Hepatic stellate cell (primary cell): ENCODE results near the gene PPM1L.

Experiments used
- DNase-seq: peaks from one replicate; pipeline ENCODE4 v3.0.0; 2011; ENCODE audit warnings: low spot score

Gene PPM1L

DNA sequence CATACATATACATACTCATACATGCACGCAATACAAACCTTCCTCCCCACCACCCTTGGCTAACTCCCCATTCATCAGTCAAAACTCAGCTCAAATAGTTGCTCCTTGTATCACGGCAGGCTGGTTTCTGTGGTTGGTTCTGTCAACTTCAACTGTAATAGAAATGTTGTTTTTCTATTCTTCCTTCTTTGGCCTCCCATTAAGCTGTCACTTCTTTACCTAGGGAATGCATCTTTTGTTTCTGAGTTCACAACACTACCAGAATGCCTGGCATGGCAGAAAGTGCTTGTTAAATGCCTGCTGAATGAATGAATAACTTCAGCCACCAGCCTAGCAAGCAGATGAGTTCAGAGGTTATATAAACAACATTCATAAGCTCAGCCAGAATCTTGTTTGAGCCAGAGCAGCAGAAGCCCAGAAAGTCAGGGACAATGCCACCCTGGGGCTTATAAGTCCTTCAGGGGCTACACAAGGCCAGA is 286.0 kb downstream of the PPM1L start:
- no peak for DNase-seq

DNA sequence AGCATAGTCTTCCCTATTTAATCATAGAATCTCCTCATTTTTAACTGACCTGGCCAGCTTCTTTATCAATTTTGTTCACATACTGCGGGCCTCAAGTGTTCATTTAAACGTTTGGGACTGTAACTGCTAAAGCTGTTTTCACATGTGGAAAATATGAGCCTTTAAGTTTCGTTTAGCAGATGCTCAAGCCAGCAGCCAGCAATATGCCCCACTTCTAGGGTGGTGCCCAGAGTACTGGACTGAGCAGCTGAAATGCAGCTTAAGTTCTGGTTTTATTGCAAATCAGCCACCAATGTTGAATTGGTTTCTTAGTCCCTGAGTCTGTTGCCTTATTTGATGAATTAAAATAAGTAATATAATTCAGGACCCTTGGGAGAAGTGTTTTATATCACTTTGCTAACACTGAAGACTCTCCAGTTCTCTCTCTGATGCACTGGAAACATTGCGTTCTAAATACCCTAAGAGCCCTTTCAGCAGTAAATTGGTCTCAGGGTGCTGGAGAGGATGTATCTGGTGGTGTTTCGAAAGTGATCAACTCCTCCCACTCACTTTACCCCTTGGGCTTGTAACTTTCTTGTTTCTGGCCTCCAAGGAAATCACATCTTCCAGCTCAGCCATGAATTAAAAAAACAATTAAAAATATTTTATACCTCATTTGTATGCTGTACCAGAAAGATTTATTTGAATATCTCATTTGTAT is 287.5 kb downstream of the PPM1L start:
- no peak for DNase-seq

DNA sequence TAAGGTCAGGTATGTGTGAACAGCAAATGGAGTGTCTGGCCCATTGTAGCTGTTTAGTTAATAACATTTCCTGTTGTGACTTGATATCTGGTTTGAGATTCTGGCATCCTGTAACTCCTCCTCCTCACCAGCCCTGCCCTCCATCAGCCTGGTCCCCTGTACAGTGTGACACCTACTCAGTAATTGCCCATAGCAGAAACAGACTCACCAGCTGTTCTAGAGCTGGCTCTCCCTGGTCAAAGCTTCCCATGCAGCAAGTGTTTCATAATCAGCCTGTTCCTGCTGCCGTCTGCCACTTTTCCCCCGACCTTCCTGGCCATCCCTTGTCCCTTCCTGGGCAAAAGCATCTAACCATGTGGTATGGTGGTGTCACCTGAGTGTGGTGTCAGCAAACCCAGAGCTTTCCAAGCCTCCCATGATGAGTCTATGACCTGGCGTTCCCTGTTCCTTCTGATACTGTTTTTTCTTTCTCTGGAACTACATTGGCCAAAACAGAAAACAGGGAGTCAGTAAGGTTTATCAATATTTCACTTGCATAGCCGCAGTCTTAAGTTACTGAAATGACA is 293.7 kb downstream of the PPM1L start:
- DNase-seq, result no peak

DNA sequence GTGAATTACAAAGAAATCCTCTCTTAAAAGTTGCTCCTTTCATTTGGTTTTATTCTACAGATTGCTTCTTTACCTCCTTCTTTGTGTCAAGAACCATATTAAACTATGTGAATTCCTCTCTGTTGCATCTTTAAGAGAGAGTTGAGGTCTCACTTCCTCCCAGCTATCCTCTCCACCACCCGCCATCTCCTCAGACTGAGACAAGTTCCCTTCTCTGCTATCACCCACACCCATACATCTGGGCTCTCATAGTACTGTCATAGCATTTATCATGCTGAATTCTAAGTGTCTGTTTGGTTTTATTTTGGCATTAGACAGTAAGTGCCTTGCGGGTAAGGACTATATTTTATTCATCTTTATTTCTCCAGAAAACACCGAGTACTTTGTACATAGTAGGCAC is 294.9 kb downstream of the PPM1L start:
- no peak for DNase-seq

DNA sequence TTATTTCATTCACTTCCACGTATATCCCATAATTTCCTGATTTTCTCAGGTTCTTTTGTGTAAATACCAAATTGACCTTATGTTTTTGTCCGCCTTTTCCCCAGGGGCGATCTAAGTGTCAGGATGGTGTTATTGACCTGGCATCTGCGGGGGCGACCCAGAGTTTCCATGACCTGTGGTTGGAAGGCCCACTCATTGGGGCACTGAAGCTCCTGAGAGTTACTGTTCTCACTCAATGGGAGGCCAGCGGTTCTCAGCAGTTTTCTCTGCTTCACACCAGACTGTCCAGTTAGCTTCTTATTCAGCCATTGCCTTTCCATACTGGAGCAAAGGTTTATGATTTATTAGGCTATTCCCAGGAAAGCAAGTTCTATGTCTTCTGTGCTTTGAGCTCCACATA is 295.8 kb downstream of the PPM1L start:
- DNase-seq, result no peak

DNA sequence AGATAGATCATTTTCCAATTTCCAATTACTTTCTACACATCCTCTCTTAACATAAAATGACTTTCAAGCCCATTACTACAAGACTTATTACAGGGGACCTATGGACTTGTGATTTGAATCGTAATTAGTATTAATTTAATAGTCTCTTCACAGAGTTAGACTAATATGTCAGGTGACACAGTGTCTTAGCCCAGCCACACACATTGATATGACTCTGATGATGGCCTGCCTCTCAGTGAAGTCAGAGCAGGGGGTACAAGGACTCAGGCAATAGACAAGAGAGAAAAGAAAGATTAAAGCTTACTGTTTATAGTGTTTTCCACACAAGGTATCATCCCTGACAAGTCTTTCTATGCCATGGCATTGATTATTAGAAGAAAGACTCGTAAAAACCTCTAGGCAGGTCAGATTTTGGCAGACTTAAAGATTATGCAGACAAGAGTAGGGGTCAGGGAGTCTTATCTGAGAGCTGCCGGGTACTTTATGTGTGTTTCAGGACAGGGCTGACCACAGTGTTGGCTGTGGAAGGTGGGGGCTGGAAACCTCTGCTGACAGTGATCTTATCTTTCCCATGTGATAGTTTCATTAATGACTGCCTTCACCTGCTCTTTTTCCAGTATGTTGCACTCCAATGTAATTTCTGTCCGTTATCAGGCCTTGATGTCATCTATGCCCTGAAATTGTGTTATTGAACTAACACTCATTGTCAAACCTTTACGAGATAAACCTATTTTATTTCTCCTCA is 299.0 kb downstream of the PPM1L start:
- no peak for DNase-seq

DNA sequence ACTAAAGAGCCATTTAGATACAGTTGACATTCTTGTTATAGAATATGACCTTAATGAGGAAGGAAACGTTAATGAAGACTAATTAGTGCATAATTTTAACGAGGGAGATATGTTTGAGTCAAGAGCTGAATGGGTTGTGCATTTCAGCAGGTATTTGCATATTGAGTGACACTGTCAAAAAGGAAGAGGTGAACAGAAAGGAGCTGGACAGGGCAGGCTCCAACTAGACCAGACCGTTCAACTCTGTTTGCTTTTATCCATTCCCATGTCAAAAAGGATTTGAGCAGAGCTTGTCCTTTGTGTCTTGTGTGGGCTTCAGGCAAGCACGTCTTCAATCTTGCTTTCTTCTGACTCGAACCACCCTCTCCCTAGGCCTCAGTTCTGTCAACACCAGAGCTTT is 308.4 kb downstream of the PPM1L start:
- DNase-seq, result no peak

DNA sequence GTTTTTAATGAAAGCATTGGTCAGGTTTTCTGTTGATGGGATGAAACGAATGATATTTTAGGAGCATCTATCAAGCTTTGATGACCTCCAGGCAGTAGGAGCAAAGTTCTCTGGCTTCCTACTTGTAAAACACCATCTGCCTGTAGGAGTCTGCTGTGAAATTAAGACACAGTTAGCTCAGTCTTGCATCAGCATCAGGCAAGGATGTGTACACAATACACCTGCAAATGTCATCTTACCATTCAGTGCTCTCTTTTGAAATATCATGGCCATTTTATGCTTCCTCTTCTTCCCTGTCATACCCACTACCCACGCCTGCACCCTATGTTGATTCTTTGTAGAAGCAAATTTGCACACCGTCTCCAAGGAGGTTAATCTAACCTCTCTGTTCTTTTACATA is 310.9 kb downstream of the PPM1L start:
- DNase-seq, result no peak

DNA sequence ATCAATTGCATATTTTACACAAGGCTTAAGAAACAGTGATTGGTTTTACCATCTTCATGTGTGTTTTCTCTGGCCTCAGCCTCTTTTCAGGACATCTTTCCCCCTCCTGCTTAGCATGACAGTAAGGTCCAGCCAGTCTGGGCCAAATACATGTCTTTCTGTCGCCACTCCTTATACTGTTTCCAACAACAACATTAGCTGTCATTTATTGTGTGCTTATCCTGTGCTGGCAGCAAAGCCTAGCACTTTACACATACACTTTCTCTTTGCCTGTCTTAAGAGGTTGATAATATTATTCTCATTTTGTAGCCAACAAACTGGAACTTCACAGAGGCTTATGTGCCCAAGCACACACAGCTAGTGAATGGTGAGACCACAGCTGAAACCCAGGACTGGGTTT is 311.3 kb downstream of the PPM1L start:
- no peak for DNase-seq

DNA sequence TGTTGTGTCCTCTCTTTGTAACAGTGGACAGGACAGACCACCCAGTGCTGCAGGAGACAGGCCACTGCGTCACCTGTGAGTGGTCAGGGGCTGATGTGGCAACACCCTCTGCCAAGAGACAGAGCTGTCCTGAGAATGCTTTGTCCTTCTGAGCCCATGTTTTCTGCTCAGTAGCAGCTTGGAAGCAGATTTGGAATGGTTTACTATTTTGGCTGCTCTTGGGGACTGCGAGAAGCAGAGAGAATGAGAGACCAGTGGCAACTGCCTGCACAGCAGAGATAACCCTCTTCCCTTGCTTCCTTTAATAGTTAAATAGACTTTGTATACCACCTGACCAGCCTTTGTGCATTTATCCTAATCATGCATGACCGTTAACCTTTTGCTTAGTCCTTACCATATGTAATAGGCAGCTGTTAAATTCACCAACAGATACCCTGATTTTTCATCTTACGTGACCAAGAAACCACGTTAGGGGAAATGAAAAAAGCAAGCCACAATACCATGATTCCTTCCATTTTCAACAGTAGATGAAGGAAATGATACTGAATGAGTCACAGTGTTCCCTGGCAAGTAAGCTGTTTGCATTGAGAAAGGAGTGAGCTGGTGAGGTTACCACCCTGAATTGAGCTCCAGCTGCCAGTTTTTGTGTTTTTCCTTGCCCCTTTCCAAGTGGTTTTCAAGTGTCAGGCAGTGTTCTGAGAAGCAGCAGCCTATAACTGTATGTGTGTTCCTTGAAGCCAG is 313.6 kb downstream of the PPM1L start:
- DNase-seq, result peak; percentile 27

DNA sequence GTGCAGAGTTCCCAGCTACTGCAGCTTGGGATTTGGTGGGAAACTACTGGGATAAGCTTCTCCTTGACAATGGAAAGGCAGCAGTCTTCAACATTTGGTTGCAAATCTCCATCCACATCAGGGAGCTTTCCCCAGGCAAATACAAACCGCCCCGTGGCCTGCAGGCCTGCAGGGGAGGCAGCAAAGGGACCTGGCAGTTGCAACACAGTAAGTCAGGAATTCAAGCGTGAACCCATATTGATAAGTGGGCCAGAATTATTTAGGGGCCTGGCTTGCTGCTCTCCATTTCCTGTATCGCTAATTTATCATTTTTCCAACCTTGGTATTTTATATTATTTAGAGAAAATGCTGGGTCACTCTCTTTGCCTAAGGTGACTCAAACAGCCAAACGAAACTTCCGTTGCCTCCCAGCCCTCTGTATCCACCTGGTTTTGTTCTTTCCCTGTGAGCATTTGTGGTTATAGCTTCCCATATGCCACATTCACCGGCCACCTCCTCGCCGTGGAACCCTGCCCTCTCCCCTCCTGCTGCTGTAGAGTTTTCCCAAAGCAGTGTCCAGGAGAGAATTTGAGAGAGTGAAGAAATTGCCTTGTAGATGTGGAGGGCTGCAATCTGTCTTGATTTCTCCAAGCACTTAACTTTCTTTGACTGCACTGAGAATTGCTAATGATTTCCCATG is 314.4 kb downstream of the PPM1L start:
- no peak for DNase-seq

DNA sequence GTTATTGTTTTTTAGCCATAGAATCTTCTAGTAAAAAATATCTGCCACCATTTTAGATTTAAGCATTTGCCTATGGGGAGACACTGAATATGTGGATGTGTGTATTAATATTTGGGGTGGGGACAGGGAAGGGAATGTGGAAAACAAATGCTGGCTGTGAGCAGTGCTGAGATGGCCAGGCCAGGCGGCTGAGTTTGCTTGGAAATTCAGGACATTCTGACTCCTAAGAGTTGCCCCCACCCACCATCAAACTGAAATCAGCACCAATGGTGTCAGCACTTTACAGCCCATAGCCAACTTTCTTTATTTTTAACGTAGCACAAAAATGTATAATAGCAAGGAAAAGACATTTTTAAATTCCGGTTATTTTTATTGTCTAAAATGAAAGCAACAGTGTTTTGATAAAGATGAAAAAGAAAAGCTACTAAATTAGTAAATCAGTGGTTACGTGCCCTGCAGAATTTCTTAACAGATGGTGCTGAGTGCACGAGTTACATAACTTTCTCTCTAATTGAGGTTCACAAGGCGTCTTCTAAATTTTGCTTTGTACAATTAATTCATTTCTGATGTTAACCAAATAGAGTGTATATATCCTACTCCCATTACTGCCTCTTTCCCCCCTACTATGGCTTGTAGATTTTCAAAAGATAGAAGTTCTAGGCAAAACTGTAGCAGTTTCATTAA is 315.1 kb downstream of the PPM1L start:
- no peak for DNase-seq

DNA sequence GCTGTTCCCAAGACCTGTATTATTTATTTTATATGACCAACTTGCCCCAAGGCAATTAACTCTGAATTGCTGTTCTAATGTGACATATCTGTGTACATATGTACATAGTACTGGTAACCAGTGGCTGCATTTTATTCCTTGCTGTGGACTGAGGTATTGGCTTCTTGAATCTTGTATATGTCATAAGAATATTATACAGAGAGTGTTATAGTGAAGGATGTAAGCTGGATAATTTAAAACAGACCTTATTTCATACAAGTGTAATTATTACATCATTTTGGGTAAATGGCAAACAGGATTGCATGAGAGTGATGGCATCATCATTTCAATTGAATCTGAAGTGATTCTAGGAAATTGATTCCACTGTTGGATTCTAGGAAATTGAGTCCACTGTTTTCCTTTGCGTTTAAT is 316.2 kb downstream of the PPM1L start:
- DNase-seq, result no peak

DNA sequence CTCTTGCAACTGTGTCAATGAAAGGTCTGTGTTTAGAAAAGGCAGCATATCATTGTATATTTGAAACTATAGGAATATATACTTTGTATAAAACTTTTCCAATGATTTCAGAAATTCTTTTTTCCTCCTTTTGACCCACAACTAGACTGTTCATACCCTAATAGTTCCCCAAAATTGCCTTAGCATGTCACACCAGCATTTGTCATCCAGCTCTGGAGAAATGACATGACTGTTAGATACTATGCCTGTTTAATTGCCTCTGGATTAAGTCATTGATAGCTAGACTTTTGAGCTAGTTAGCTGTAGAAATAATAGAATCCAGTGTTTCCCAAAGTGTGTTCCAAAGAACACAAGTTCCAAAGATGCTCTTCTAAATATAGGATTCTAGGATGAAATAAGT is 316.7 kb downstream of the PPM1L start:
- DNase-seq, result no peak

DNA sequence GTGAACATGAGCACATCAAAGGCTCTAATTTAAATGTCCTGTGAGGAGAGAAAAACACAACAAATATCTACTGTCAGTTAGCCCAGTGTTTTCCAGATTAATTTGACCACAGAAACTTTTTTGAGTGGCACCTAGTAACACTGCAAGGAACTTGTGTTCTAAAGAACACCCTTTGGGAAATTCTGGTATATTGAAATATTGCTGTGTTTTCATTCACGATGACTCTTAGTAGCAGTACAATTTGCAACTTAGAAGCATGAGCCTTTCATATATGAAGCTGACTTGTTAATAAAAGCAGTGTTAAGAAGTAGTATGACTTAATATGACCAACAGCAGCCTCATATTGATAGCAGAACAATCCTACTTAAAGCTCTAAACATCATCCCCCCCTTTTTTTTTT is 317.1 kb downstream of the PPM1L start:
- no peak for DNase-seq

DNA sequence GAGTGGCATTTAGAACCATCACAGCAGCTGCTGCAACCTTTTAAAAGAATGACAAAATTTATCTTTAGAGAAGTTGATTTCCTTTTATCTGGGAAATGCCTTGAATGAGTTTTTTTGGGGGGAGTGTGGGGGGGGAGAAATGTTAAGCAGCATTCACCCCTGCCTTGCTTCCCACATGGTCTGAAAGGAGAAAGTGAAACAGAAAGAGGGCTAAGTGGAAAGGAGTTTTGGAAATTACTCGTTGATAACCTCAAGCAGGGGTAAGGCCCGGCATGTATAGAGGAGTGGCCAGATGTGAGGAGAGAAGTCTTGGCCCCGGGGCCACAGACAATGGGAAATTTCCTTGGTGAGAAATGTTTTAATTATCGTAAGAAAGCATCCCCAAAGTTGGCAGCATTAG is 325.6 kb downstream of the PPM1L start:
- no peak for DNase-seq

DNA sequence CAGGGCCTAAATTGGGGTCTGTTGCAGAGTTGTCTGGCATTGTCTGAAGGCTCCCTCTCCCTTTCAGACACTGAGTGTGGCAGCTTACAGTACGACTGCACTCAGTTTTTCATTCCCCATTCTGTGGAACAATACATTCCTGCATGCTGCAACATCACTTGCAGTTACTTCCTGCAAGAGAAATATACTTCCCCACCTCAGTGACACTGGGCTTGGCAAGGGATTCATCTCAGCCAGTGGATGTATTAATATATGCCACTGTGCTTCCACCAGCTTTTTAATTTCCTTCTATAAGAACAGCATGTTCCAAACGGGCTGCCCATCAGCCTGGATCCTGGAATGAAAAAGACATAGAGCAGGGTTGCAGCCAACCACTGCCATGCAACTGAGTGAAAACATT is 326.0 kb downstream of the PPM1L start:
- DNase-seq, result no peak

DNA sequence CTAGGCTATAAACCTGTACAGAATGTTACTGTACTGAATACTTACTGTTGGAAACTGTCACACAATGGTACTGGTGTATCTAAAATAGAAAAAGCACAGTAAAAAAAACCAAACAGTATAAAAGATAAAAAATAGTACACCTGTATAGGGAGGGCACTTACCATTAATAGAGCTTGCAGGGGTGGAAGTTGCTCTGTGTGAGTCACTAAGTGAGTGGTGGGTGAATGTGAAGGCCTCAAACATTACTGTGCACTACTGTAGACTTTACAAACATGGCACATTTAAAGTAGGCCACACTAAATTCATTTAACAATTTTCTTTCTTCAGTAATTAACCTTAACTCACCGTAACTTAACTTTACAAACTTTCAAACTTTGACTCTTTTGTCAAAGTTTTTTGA is 327.1 kb downstream of the PPM1L start:
- DNase-seq, result no peak

DNA sequence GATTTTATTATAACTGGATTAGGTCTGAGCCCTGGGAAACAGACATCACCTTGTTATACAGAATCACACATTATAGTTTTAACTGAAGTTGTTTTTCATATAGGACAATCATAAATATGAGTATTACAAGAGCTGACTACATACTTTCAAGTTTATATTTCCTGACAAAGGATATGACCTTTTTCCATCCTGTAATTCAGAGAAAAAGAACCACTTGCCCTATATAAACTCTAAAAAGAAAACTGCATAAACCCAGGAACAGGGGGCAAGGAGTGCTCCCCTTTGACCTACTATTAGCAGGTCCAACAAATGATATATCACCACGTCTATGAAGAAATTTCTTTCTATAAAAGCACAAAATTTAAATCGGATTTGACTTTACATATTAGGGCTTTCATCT is 328.2 kb downstream of the PPM1L start:
- no peak for DNase-seq

DNA sequence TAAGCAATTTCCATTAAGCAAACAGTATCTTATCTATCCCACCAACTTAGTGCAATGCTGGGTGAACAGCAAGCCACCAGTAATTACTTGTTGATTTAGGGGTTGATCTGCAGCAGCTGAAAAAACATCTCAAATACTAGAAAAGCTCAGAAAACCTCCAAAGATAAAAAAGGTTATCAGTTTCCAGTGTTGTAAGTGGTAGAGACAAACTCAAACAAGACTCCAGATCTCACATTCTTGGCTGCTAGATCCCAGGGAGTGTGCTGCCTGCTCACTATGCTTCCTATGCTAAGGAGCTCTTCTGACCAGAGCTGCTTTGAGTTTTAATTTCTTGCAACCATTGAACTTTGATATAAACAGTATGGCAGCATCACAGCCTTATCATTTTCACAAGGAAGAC is 337.9 kb downstream of the PPM1L start:
- DNase-seq, result no peak

DNA sequence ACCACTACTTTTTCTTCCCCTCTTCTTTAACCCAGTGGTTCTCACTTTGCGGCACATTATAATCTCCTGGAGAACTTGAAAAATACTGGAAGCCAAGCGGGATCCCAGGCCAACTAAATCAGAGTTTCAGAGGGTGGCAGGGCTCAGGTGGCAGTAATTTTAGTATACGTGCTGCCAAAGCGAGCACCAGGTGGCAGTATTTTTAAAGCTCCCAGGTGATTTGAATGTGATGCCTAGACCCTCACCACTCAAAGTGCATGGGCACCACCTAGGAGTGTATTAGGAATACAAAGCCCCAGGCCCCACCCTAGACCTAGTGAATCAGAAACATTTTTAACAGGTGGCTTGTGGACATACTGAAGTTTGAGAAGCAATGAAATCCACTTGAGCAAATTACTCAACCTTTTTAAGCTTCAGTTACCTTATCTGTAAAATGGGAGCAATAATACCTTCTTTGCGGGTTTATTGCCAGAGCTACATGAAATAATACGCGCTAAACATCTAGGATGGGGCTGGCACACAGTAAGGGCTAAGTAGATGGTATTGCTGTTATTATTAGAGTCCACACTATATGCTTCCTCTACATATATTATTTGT is 340.8 kb downstream of the PPM1L start:
- DNase-seq, result no peak
